Measurements from ENCODE around the gene MOXD1.

DNA sequence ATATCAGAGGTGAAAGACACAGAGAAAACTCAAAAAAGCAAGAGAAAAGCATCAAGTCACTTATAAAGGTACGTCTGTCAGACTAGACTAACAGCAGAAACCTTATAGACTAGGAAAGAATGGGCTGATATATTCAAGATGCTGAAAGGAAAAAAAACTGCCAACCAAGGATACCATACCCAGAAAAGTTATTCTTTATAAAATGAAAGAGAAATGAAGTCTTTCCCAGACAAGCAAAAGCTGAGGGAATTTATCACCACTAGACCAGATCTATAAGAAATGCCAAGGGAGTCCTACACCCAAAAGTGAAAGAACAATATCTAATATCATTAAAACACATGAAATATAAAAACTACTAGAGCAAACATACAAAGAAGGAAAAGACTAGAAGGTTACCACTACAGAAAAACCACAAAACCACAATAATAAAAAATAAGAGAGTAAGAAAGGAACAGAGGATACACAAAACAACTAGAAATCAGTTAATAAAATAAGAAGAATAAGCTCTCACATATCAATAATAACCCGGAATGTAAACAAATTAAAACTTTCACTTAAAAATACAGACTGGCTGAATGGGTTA lies 6.2 kb downstream of the MOXD1 start:
- TF ChIP-seq, protein P1, sequence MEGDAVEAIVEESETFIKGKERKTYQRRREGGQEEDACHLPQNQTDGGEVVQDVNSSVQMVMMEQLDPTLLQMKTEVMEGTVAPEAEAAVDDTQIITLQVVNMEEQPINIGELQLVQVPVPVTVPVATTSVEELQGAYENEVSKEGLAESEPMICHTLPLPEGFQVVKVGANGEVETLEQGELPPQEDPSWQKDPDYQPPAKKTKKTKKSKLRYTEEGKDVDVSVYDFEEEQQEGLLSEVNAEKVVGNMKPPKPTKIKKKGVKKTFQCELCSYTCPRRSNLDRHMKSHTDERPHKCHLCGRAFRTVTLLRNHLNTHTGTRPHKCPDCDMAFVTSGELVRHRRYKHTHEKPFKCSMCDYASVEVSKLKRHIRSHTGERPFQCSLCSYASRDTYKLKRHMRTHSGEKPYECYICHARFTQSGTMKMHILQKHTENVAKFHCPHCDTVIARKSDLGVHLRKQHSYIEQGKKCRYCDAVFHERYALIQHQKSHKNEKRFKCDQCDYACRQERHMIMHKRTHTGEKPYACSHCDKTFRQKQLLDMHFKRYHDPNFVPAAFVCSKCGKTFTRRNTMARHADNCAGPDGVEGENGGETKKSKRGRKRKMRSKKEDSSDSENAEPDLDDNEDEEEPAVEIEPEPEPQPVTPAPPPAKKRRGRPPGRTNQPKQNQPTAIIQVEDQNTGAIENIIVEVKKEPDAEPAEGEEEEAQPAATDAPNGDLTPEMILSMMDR (IDR thresholded peaks at IDR 0.05): no peak
- TF ChIP-seq ZFX (IDR thresholded peaks at IDR 0.05; ENCODE audit: borderline replicate concordance): no peak
